GM10847 (cell line): ENCODE measurements around the gene RPP14.

ENCODE experiments used
- POLR2A ChIP-seq: IDR thresholded peaks from 2 replicates; pipeline ENCODE4 v1.6.1; 2011; ENCODE audit not compliant: insufficient read length; ENCODE audit errors: extremely low read depth

The RPP14 gene

DNA sequence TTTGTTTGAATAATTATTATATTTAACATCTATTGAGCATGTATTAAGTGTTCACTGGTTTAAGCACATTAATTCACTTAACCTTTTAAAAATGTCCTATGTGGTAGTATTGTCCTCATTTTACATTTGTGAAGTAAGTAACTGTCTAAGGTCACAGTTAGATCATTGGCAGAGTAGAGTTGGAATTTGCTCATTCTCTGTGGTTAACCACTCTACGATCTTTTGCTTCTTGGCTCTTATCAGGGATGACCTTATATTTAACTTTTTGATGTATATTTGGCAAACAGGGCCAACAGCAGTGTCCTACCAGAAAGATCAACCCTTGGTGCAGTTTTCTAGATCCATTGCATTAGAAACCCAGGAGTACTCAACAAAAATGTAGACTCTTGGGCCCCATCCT is 60.7 kb downstream of the RPP14 start:
- no peak for TF ChIP-seq POLR2A

DNA sequence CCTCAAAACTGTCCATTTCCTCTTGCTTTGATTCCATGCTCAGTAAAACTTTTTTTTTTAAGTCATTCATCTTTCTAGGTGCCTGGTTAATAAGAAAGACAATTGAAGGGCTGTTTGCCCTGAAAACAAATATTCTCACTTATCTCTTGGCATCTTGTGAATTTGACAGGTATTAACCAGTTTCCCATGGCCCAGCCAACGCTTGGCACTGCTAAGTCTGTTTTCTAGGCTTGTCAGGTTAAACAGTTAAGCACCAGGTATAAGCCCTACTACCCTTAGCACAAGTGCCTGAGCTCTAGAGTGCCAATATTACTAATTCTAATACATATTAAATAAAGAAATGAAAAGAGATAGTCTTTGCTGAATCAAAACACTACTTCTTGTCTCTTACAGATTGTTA is 63.0 kb downstream of the RPP14 start:
- TF ChIP-seq POLR2A: no peak
